GM21360 (cell line): Measurements from ENCODE around the gene PIN4.
"Not testable (repeated sequence)": the region's sequence is repeated elsewhere in the genome, so short reads cannot be mapped to it uniquely, and the experiment has no call there.

ENCODE experiments used
- ATAC-seq: cut with Tn5 transposase; IDR thresholded peaks from one replicate; pipeline ENCODE4 v1.9.1; 2021; ENCODE audit warnings: mild to moderate bottlenecking, moderate library complexity; ENCODE audit not compliant: unreplicated experiment

Gene PIN4

GRCh38 chrX:72181178-72182125 lies at the start of gene PIN4:
PIN4 (plus strand) TSS chrX:72181757; CDS start chrX:72181786, 29 bp downstream.
- ATAC-seq: peak; percentile 94

- ATAC-seq: no peak
These were observed 49.1 kb upstream of the PIN4 start for GRCh38 chrX:72132456-72132855.

DNA sequence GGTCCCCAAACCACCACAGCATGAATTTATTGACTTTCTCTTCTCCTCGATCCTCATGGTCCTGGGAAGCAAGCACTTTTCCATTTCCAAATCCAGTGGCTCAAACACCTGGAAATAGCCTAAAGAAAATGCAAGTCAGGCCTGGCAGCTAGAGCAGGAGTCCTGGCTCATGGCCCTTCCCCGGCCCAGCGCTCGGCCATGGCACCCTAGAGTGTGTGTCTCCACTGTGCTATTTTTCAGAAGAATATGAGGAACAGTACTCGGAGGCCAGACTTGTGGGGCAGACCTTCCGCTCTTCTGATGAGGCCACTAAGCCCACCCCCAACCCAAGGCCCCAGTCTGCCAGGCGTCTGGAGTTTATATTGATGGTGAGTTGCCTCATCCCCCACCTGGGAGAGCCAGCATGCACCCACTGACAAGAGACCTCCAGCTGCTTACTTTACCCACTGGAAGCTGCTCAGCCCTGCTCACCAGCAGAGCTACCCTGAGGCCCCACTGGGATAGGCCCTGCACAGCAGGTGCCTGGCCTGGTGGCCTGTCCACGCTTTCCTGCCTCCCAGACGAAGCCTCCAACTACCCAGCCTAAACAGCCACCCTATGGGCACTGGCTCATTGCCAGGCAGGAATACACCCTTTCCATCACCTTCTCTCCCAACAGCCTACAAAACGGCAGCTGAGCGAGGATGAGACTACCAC lies 47.6 kb upstream of the PIN4 start:
- no peak for ATAC-seq

DNA sequence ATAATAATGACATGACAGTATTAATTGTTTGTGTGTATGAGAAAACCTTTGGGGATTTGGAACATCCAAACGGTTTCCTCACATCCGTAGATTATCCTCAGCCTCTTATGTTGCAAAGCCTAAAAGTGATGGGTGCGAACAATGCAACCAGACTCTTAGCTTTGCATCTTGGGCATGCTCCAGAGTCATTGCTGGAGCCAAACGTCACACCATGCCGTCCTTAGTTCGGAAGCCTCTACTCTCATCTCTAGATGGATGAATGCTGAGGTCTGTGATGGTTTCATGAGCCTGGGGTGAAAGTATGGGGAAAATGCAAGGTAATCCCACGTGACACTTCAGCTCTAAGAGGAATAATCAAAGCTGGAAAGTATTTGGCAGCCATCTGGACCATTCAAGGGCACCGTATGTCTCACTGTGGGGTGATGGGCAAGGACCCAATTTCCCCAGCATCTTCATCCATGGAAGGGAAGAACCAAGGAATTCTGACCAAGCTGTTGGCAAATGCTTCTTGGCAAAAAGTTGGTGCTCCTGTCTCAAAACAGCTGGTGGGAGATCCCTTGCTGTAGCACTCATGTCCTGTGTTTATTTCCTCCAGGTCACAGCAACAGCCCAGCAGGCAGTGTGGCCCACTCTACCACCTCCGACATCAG lies 43.6 kb upstream of the PIN4 start:
- no peak for ATAC-seq

- ATAC-seq: no peak
These were observed 42.0 kb upstream of the PIN4 start for GRCh38 chrX:72139538-72139937.

DNA sequence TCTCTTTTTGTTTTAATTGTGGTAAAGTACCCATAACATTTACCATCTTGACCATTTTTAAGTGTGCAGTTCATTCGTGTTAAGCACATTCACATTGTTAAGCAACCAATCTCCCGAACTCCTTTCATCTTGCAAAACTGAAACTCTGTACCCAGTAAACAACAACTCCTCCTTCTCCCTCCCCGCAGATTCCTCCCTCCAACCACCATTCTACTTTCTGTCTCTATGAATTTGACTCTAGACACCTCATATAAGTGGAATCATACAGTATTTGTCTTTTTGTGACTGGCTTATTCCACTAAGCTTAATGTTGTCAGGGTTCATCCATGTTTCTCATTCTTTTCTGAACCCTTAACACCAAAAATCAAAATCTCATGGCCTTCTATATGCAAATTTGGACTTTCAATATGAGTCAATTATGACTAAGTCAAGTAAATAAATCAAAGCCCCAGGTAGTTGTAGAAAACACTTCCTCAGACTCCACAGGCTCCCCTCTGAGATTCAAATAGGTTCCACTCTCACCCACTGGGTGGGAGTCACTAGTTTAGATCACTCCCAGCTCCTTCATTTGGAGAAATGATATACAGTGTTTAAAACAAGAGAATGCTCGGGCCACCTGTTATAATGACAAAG lies 40.1 kb upstream of the PIN4 start:
- peak; percentile 74 for ATAC-seq

GRCh38 chrX:72142094-72142793 lies 39.3 kb upstream of the PIN4 start:
- no peak for ATAC-seq

DNA sequence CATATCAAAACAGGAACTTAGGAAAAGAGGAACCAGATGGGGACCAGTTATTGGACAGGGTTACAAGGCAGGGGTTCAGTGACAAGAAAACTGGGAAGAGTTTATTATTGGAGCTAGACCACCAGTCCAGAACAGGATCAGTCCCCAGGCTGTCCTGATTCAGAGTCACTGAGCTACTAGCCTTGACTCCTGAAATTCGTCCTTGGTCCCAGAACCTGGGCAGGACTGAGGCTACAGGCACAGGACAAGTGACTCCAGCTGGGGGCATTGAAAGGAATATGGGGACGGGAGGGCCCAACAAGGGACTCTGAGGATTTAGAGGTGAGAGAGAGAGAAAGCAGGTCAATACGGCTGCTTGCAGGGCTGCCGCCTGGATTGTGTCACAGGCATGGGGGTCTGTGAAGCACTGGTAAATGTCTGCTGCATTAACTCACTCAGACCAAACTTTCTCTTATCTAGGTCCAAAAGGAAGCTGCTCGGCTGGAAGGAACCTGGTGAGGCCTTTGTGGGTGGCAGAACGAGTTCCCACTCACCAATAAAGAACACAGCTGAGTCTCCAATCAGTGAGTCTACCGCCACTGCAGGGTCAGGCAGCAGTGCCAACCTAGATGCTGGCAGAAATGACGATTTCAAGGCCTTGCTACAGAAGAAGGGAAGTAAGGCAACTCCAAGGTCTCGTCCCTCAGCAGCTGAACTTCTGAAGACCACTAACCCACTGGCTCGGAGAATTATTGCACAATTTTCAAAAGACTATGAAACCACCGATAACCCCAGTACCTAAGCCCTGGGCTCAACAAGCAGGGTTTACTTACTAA lies 38.6 kb upstream of the PIN4 start:
- ATAC-seq: no peak

DNA sequence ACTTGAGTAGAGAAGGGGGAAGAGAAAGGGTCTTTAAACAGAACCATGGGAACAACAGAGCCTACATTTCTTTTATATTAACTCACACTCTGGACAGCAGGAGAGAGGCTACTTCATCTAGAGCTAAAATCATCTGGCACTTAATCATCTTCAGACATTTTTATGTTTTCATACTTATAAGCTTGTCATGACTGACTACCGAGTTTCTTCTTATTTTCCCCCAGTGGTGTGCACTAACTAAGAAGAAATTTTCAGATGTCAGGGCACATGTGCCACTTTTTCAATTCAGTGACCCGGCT lies 38.0 kb upstream of the PIN4 start:
- ATAC-seq: no peak

DNA sequence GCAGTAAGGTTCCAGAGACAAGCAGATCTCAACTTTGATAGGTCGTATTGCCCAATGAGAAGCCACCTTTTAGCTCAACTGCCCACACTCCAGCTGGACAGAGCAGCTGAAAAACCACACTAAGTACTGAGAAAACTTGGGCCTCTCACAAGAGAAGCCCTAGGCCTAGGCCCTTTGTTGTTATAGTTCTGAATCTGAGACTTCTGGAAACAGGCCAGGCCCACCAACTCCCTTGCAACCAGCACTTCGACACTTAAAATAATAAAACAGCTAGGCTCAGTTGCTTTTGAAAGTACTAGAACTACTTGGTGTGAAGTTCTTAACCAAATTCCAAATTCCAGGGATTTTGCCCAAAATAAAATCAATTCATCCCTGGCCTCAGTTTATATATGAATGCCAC lies 36.4 kb upstream of the PIN4 start:
- ATAC-seq: no peak

DNA sequence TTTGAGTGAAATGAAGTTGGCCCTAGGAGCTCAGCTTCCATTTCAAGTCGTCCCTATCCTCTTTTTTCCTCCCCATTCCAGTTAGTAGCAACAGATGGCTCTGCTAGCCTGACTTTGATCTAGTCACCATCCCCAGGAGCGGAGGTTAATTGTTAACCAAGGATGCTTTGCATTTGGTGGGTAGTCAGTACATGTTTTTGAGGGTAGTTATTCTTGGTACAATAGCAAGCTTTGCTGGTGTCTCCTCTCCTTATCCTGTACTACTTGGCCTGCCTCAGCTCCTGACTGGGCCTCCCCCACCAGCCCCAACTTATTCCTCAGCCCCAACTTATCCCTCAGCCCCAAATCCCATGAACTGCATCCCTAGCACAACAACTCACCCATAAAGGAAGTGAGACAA lies 35.0 kb upstream of the PIN4 start:
- no peak for ATAC-seq

DNA sequence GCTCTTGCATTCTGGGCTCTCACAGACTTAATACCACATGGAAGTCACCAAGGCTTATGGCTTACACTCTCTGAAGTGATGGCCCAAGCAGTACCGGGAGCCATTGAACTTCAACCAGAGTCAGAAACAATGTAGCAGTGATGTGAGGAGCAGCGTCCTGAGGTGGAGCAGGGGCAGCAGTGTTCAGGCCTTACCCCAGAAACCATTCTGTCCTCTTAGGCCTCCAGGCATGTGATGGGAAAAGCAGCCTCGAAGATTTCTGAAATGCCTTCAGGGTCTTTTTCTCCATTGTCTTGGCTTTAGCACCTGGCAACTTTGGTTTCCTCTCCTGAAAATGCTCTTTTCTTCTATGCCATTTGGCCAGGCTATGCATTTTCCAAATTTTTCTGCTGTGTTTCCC lies 22.8 kb upstream of the PIN4 start:
- ATAC-seq: no peak

GRCh38 chrX:72159769-72160168 lies 21.8 kb upstream of the PIN4 start:
- ATAC-seq: no peak

GRCh38 chrX:72165551-72165950 lies 16.0 kb upstream of the PIN4 start:
- ATAC-seq: no peak

DNA sequence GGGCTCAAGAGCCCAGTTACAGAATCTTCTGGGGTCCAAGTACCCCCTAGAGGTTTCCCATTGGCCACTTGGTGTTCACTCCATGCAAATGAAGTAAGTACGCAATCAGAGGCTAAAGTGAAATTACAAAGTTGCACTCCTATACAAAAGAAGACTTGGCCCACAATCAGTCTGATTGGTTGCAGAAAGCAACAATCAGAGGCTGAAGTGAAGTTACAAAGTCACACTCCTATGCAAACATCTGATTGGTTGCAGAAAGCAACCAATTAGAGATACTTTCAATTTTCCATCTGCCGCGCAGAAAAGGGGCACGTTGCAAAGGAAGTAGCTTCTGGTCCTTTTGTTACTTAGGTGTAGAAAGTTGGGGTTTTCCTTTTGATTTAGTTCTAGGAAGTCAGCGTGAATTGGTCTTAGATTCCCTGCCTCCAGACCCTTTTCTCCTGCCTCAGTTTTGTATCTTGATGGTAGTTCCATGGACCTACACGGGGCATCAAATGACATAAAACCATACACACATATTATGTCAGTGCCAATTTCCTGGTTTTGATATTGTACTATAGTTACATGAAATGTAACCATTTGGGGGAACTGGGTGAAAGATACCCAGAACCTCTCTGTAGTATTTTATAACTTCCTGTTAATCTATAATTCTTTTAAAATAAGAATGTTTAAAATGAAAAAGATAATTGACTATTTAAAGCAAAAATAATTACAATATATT lies 12.4 kb upstream of the PIN4 start:
- ATAC-seq: no peak

- not testable (repeated sequence) for ATAC-seq
These were observed 5.3 kb upstream of the PIN4 start for GRCh38 chrX:72176289-72176688.

- ATAC-seq: no peak
These were observed 4.6 kb upstream of the PIN4 start for GRCh38 chrX:72176981-72177380.

DNA sequence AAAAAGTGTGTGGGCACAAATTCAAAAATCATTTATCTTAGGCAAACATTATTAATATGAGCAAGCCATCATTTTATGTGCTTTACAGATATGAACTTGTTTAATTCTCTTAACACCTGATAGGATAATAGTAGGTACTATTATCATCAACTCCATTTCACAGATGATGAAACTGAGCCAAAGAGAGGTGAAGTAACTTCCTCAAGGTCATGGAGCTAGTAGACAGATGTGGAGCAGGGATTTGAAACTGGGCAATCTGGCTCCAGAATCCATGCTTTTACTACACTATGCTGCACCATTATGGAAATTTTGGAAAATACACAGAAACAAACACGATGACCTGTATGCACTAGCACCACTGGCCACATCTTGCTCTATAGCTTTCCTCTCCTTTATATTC lies 1.0 kb upstream of the PIN4 start:
- ATAC-seq: no peak

- ATAC-seq: no peak
These were observed 1.4 kb downstream of the PIN4 start for GRCh38 chrX:72182924-72183323.
